KMS-11 (cell line): ENCODE data around the gene MEF2A.

Experiments used
- H2AFZ ChIP-seq: fragments of 200-600 bp; sonication (generic); 2 replicates; pipeline ENCODE4 v1.6.1; 2016; ENCODE audit warnings: antibody characterized with exemption, mixed run types, low read depth
- H3K27ac ChIP-seq: fragments of 200-600 bp; sonication (generic); 2 replicates; pipeline ENCODE4 v1.6.1; 2016; ENCODE audit warnings: mild to moderate bottlenecking, mixed run types
- H3K27me3 ChIP-seq: fragments of 200-600 bp; sonication (generic); 2 replicates; pipeline ENCODE4 v1.6.1; 2017; ENCODE audit warnings: mild to moderate bottlenecking, low read depth, mixed run types, moderate library complexity; ENCODE audit not compliant: insufficient read depth
- H3K36me3 ChIP-seq: fragments of 200-600 bp; sonication (generic); 2 replicates; pipeline ENCODE4 v1.6.1; 2017; ENCODE audit warnings: mild to moderate bottlenecking, mixed run types; ENCODE audit not compliant: insufficient read depth
- H3K4me1 ChIP-seq: fragments of 200-600 bp; sonication (generic); 2 replicates; pipeline ENCODE4 v1.6.1; 2016; ENCODE audit warnings: mild to moderate bottlenecking, low read depth, mixed run types; ENCODE audit not compliant: poor library complexity, severe bottlenecking
- H3K4me2 ChIP-seq: fragments of 200-600 bp; sonication (generic); 2 replicates; pipeline ENCODE4 v1.7.0; 2016; ENCODE audit warnings: mild to moderate bottlenecking, mixed run types
- H3K4me3 ChIP-seq: fragments of 200-600 bp; sonication (generic); IDR thresholded peaks from 2 replicates; pipeline ENCODE4 v1.6.1; 2017; ENCODE audit warnings: low read depth, low read length, mixed read lengths; ENCODE audit not compliant: insufficient read depth
- H3K79me2 ChIP-seq: fragments of 200-600 bp; sonication (generic); 2 replicates; pipeline ENCODE4 v1.6.1; 2016; ENCODE audit warnings: low read depth, mixed run types; ENCODE audit not compliant: insufficient read depth
- H3K9ac ChIP-seq: fragments of 200-600 bp; sonication (generic); 2 replicates; pipeline ENCODE4 v1.6.1; 2016; ENCODE audit warnings: mild to moderate bottlenecking, mixed run types
- H4K20me1 ChIP-seq: fragments of 200-600 bp; sonication (generic); 2 replicates; pipeline ENCODE4 v1.6.1; 2016; ENCODE audit warnings: mild to moderate bottlenecking, mixed run types; ENCODE audit not compliant: insufficient read depth
- TF ChIP-seq, protein P1 (sequence below): fragments of 200-600 bp; sonication (generic); conservative IDR thresholded peaks from 2 replicates; pipeline ENCODE4 v1.6.1; 2017; ENCODE audit warnings: low read depth, mild to moderate bottlenecking, antibody characterized with exemption, low read length, moderate library complexity, mixed read lengths

MEF2A gene

GRCh38 chr15:99604865-99605264 lies 39.1 kb downstream of the MEF2A start:
- Histone ChIP-seq H3K4me2 (no peak overlapping the region), H2AFZ (no peak overlapping the region), H3K4me1 (no peaks in the 10 kb centered on the region), H3K9ac (no peak overlapping the region), H3K27me3 (no peaks in the 10 kb centered on the region), H3K79me2 (peaks cover 21% of the 10 kb centered on the region; the same call in 1 of the 2 replicates), H3K36me3 (no peaks in the 10 kb centered on the region), H3K4me3 (no peak overlapping the region), H3K27ac (no peak overlapping the region), H4K20me1 (no peaks in the 10 kb centered on the region)
- TF ChIP-seq, protein P1, sequence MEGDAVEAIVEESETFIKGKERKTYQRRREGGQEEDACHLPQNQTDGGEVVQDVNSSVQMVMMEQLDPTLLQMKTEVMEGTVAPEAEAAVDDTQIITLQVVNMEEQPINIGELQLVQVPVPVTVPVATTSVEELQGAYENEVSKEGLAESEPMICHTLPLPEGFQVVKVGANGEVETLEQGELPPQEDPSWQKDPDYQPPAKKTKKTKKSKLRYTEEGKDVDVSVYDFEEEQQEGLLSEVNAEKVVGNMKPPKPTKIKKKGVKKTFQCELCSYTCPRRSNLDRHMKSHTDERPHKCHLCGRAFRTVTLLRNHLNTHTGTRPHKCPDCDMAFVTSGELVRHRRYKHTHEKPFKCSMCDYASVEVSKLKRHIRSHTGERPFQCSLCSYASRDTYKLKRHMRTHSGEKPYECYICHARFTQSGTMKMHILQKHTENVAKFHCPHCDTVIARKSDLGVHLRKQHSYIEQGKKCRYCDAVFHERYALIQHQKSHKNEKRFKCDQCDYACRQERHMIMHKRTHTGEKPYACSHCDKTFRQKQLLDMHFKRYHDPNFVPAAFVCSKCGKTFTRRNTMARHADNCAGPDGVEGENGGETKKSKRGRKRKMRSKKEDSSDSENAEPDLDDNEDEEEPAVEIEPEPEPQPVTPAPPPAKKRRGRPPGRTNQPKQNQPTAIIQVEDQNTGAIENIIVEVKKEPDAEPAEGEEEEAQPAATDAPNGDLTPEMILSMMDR: no peak

GRCh38 chr15:99605490-99605931 lies 39.7 kb downstream of the MEF2A start:
- Histone ChIP-seq H3K4me3 (no peak overlapping the region), H3K4me1 (no peaks in the 10 kb centered on the region), H3K9ac (no peak overlapping the region), H4K20me1 (no peaks in the 10 kb centered on the region), H3K27ac (no peak overlapping the region), H3K27me3 (no peaks in the 10 kb centered on the region), H3K4me2 (no peak overlapping the region), H2AFZ (no peak overlapping the region), H3K79me2 (peaks cover 21% of the 10 kb centered on the region; the same call in 1 of the 2 replicates), H3K36me3 (no peaks in the 10 kb centered on the region)
- TF ChIP-seq, protein P1: no peak

- Histone ChIP-seq H3K79me2 (peaks cover 21% of the 10 kb centered on the region; the same call in 1 of the 2 replicates), H3K27ac (no peak overlapping the region), H4K20me1 (no peaks in the 10 kb centered on the region), H3K36me3 (no peaks in the 10 kb centered on the region), H2AFZ (no peak overlapping the region), H3K9ac (no peak overlapping the region), H3K4me3 (no peak overlapping the region), H3K4me1 (no peaks in the 10 kb centered on the region), H3K4me2 (no peak overlapping the region), H3K27me3 (no peaks in the 10 kb centered on the region)
- TF ChIP-seq, protein P1: no peak
These were observed 40.2 kb downstream of the MEF2A start for GRCh38 chr15:99605990-99606389.

DNA sequence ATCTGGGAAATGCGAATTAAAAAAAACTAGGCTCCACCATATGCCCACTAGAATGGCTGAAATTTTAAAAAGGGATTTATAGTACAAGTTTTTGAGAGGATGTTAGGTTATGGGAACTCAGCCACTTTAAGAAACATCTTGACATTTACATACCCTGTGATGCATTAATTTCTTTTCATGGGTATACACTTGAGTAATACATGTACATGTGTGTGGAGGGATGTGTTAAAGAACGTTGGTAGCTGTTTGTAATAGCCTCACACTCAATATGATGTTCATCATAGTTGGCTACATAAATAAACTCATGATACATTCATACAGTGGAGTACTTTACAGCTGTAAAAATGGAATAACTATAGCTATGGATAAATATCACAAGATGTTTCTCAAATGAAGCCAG lies 40.9 kb downstream of the MEF2A start:
- Histone ChIP-seq H3K4me3 (no peak overlapping the region), H3K4me1 (no peaks in the 10 kb centered on the region), H3K4me2 (no peak overlapping the region), H3K79me2 (peaks cover 21% of the 10 kb centered on the region; the same call in 1 of the 2 replicates), H3K27ac (no peak overlapping the region), H3K36me3 (no peaks in the 10 kb centered on the region), H3K27me3 (no peaks in the 10 kb centered on the region), H3K9ac (no peak overlapping the region), H4K20me1 (no peaks in the 10 kb centered on the region), H2AFZ (no peak overlapping the region)
- TF ChIP-seq, protein P1: no peak
